OCI-LY3 (cell line): ENCODE results near the gene ACSM6.

Experiments used
- H2AFZ ChIP-seq: fragments of 200-600, 300-600 bp; shearing (Covaris generic); 2 replicates; pipeline ENCODE4 v1.6.0; 2014; ENCODE audit warnings: antibody characterized with exemption, low read depth, low read length
- H3K27ac ChIP-seq: fragments of 200-600, 300-600 bp; sonication (generic); 2 replicates; pipeline ENCODE4 v1.5.1; 2014; ENCODE audit warnings: mild to moderate bottlenecking, low read length, moderate library complexity, mixed read lengths
- H3K27me3 ChIP-seq: fragments of 200-600, 300-600 bp; sonication (generic); 2 replicates; pipeline ENCODE4 v1.6.1; 2014; ENCODE audit warnings: low read depth, low read length, mixed read lengths
- H3K36me3 ChIP-seq: fragments of 200-600, 300-600 bp; sonication (generic); replicated peaks from 2 replicates; pipeline ENCODE3; 2014; ENCODE audit warnings: low read depth, low read length, mixed read lengths
- H3K4me1 ChIP-seq: fragments of 300-600, 200-600 bp; sonication (generic); 2 replicates; pipeline ENCODE4 v1.6.1; 2014; ENCODE audit warnings: low read length, mixed read lengths
- H3K4me2 ChIP-seq: fragments of 200-600, 300-600 bp; sonication (generic); 2 replicates; pipeline ENCODE4 v1.6.1; 2014; ENCODE audit warnings: low read length, mixed read lengths
- H3K4me3 ChIP-seq: fragments of 300-600, 200-600 bp; sonication (generic); 2 replicates; pipeline ENCODE4 v1.5.1; 2014; ENCODE audit warnings: antibody characterized with exemption, mild to moderate bottlenecking, low read length, moderate library complexity
- H3K79me2 ChIP-seq: fragments of 300-600, 200-600 bp; shearing (Covaris generic); 2 replicates; pipeline ENCODE4 v1.6.1; 2014; ENCODE audit warnings: mild to moderate bottlenecking, low read length, mixed read lengths
- H3K9ac ChIP-seq: fragments of 300-600, 200-600 bp; shearing (Covaris generic); 2 replicates; pipeline ENCODE4 v1.6.0; 2014; ENCODE audit warnings: mild to moderate bottlenecking, low read length, moderate library complexity
- H3K9me3 ChIP-seq: fragments of 200-600, 300-600 bp; shearing (Covaris generic); 2 replicates; pipeline ENCODE4 v1.6.1; 2014; ENCODE audit warnings: low read length, mixed read lengths; ENCODE audit not compliant: insufficient read depth
- H4K20me1 ChIP-seq: fragments of 200-600, 300-600 bp; sonication (generic); 2 replicates; pipeline ENCODE4 v1.6.1; 2016; ENCODE audit warnings: low read length, mixed read lengths; ENCODE audit not compliant: insufficient read depth
- CTCF ChIP-seq: fragments of 200-600, 300-600 bp; sonication (generic); IDR thresholded peaks from 2 replicates; pipeline ENCODE4 v1.5.1; 2014; ENCODE audit warnings: antibody characterized with exemption, low read length, low read depth
- EZH2phosphoT487 ChIP-seq: fragments of 200-600 bp; shearing (Covaris generic); IDR thresholded peaks from 2 replicates; pipeline ENCODE4 v1.6.1; 2018; ENCODE audit warnings: antibody characterized with exemption, mixed run types, low read depth

ACSM6 gene

GRCh38 chr10:95277201-95277570 lies 83.1 kb downstream of the ACSM6 start:
- H3K9me3 ChIP-seq, result no peaks in the 10 kb centered on the region
- H3K4me3 ChIP-seq, result no peak overlapping the region
- H3K36me3 ChIP-seq, result no peaks in the 10 kb centered on the region
- H3K27ac ChIP-seq, result no peak overlapping the region
- H2AFZ ChIP-seq, result no peak overlapping the region
- no peaks in the 10 kb centered on the region for H3K27me3 ChIP-seq
- H3K79me2 ChIP-seq, result no peaks in the 10 kb centered on the region
- no peak overlapping the region for H3K9ac ChIP-seq
- no peak for TF ChIP-seq EZH2phosphoT487
- no peak for TF ChIP-seq CTCF
- H3K4me2 ChIP-seq, result no peak overlapping the region
- no peaks in the 10 kb centered on the region for H3K4me1 ChIP-seq
- no peaks in the 10 kb centered on the region for H4K20me1 ChIP-seq

GRCh38 chr10:95277614-95278013 lies 83.6 kb downstream of the ACSM6 start:
- no peak for TF ChIP-seq EZH2phosphoT487
- Histone ChIP-seq H3K27me3 (no peaks in the 10 kb centered on the region), H3K36me3 (no peaks in the 10 kb centered on the region), H3K4me1 (no peaks in the 10 kb centered on the region), H3K9me3 (no peaks in the 10 kb centered on the region), H2AFZ (no peak overlapping the region), H4K20me1 (no peaks in the 10 kb centered on the region), H3K27ac (no peak overlapping the region), H3K79me2 (no peaks in the 10 kb centered on the region), H3K4me2 (no peak overlapping the region), H3K9ac (no peak overlapping the region), H3K4me3 (no peak overlapping the region)
